A549 (cell line): Measurements from ENCODE around the gene SLC6A4.

Source experiments
- CTCF ChIP-seq: fragments of >200 bp; sonication (Bioruptor Twin); formaldehyde crosslinking; IDR thresholded peaks from 3 replicates; pipeline ENCODE4 v1.5.1; 2016
- EP300 ChIP-seq, 2 experiments: fragments of >200 bp; sonication (Bioruptor Twin); formaldehyde crosslinking; IDR thresholded peaks; 2 replicates in 1 of 2; 3 replicates in 1 of 2; pipeline ENCODE4 v1.6.1; 2016 to 2017
- JUN ChIP-seq, 2 experiments: fragments of >200 bp; sonication (Bioruptor Twin); formaldehyde crosslinking; IDR thresholded peaks; 2 replicates in 1 of 2; 3 replicates in 1 of 2; pipeline ENCODE4 v1.6.1; 2016 to 2017
- KDM1A ChIP-seq: fragments of 200-600 bp; sonication (generic); IDR thresholded peaks from 2 replicates; pipeline ENCODE4 v1.6.1; 2016; ENCODE audit warnings: low read depth, mild to moderate bottlenecking
- PBX3 ChIP-seq: IDR thresholded peaks from 2 replicates; pipeline ENCODE4 v1.6.1; 2012
- POLR2A ChIP-seq: IDR thresholded peaks from 2 replicates; pipeline ENCODE4 v1.6.1; 2012; ENCODE audit warnings: mild to moderate bottlenecking, low read length
- RCOR1 ChIP-seq: fragments of 150-350 bp; IDR thresholded peaks from 2 replicates; pipeline ENCODE4 v1.6.1; 2014; ENCODE audit warnings: antibody characterized with exemption, low read length, low read depth
- REST ChIP-seq: fragments of 200-600 bp; sonication (generic); IDR thresholded peaks from 2 replicates; pipeline ENCODE4 v1.6.1; 2016; ENCODE audit warnings: antibody characterized with exemption, mild to moderate bottlenecking, moderate library complexity
- RFX5 ChIP-seq: fragments of 450-650 bp; IDR thresholded peaks from 2 replicates; pipeline ENCODE4 v1.7.1; 2014; ENCODE audit warnings: antibody characterized with exemption, mild to moderate bottlenecking, moderate library complexity
- USF2 ChIP-seq: fragments of 450-650 bp; IDR thresholded peaks from 2 replicates; pipeline ENCODE4 v1.6.1; 2014; ENCODE audit warnings: antibody characterized with exemption

GRCh38 chr17:30243568-30243967, 8.1 kb upstream of the SLC6A4 start:
- TF ChIP-seq REST (no peak), EP300 (IDR thresholded peaks at IDR 0.05) (no peak), CTCF (no peak), PBX3 (no peak), KDM1A (no peak), POLR2A (no peak), USF2 (no peak), JUN (IDR thresholded peaks at IDR 0.05) (no peak), RCOR1 (no peak), RFX5 (no peak)
